PC-9 (cell line): ENCODE data around the gene GFPT2.

ENCODE experiments used
- EZH2 ChIP-seq: fragments of 200-600 bp; sonication (generic); IDR thresholded peaks from 2 replicates; pipeline ENCODE4 v1.8.0; 2017; ENCODE audit warnings: antibody characterized with exemption, low read depth
- TF ChIP-seq, protein P1 (sequence below): fragments of 200-600 bp; sonication (generic); conservative IDR thresholded peaks from 2 replicates; pipeline ENCODE4 v1.6.1; 2017; ENCODE audit warnings: mixed run types, antibody characterized with exemption, mild to moderate bottlenecking, moderate library complexity

DNA sequence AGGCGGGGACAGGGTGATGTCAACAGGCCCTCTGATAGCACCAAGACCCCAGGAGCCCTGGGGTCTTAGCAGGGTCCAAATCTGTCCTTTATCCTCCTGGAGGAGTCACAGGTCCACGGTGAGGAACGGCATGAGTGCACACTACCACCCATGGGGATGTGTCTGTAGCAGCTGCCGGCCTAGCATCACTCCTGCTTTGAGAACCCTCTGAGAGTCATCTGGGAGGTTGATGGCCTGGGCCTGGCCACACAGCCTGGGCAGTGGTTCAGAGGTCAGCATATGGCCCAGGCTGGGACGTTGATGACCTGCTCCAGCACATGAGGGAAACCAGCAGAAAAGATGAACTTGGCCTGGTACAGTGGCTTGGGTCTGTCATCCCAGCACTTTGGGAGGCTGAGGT is 1.8 kb upstream of the GFPT2 start:
- TF ChIP-seq, protein P1, sequence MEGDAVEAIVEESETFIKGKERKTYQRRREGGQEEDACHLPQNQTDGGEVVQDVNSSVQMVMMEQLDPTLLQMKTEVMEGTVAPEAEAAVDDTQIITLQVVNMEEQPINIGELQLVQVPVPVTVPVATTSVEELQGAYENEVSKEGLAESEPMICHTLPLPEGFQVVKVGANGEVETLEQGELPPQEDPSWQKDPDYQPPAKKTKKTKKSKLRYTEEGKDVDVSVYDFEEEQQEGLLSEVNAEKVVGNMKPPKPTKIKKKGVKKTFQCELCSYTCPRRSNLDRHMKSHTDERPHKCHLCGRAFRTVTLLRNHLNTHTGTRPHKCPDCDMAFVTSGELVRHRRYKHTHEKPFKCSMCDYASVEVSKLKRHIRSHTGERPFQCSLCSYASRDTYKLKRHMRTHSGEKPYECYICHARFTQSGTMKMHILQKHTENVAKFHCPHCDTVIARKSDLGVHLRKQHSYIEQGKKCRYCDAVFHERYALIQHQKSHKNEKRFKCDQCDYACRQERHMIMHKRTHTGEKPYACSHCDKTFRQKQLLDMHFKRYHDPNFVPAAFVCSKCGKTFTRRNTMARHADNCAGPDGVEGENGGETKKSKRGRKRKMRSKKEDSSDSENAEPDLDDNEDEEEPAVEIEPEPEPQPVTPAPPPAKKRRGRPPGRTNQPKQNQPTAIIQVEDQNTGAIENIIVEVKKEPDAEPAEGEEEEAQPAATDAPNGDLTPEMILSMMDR, result no peak
- TF ChIP-seq EZH2, result no peak
